Suppressor macrophage (primary cell): Measurements from ENCODE around the gene ZBTB20.

ENCODE experiments used
- DNase-seq, 4 experiments: peaks; one replicate each; pipeline ENCODE4 v3.0.0-alpha.2; 2020 to 2022

ZBTB20 gene

GRCh38 chr3:114466816-114467215, 680.3 kb downstream of the ZBTB20 start:
- no peak for DNase-seq

- DNase-seq = no peak
Measured at GRCh38 chr3:114466251-114466650, 680.8 kb downstream of the ZBTB20 start.

GRCh38 chr3:114464548-114464947, 682.5 kb downstream of the ZBTB20 start:
- no peak for DNase-seq

- no peak for DNase-seq
Measured at GRCh38 chr3:114462750-114463149, 684.3 kb downstream of the ZBTB20 start.

- no peak for DNase-seq
Measured at GRCh38 chr3:114460459-114460858, 686.6 kb downstream of the ZBTB20 start.

- no peak for DNase-seq
Measured at GRCh38 chr3:114456742-114457141, 690.3 kb downstream of the ZBTB20 start.

GRCh38 chr3:114455432-114455831, 691.7 kb downstream of the ZBTB20 start:
- no peak for DNase-seq

- no peak for DNase-seq
Measured at GRCh38 chr3:114454551-114455251, 692.4 kb downstream of the ZBTB20 start.

- no peak for DNase-seq
Measured at GRCh38 chr3:114453361-114453780, 693.7 kb downstream of the ZBTB20 start.

GRCh38 chr3:114452937-114453336, 694.2 kb downstream of the ZBTB20 start:
- DNase-seq = no peak

- no peak for DNase-seq
Measured at GRCh38 chr3:114452256-114452655, 694.8 kb downstream of the ZBTB20 start.

GRCh38 chr3:114451561-114452018, 695.5 kb downstream of the ZBTB20 start:
- DNase-seq = no peak

- no peak for DNase-seq
Measured at GRCh38 chr3:114451051-114451451, 696.0 kb downstream of the ZBTB20 start.

- DNase-seq = no peak
Measured at GRCh38 chr3:114450008-114450596, 697.0 kb downstream of the ZBTB20 start.

GRCh38 chr3:114449271-114450007, 697.6 kb downstream of the ZBTB20 start:
- DNase-seq = no peak

- DNase-seq = no peak
Measured at GRCh38 chr3:114447950-114448479, 699.1 kb downstream of the ZBTB20 start.

GRCh38 chr3:114447545-114447944, 699.5 kb downstream of the ZBTB20 start:
- no peak for DNase-seq

- DNase-seq = no peak
Measured at GRCh38 chr3:114446600-114446999, 700.5 kb downstream of the ZBTB20 start.

GRCh38 chr3:114445233-114445632, 701.9 kb downstream of the ZBTB20 start:
- DNase-seq = no peak

- no peak for DNase-seq
Measured at GRCh38 chr3:114444216-114444615, 702.9 kb downstream of the ZBTB20 start.

- no peak for DNase-seq
Measured at GRCh38 chr3:114442246-114442645, 704.8 kb downstream of the ZBTB20 start.

GRCh38 chr3:114441386-114441785, 705.7 kb downstream of the ZBTB20 start:
- no peak for DNase-seq

GRCh38 chr3:114440700-114441099, 706.4 kb downstream of the ZBTB20 start:
- no peak for DNase-seq
